GM11168 (cell line): ENCODE measurements around the gene FRAS1.
"Not testable (repeated sequence)": the region's sequence is repeated elsewhere in the genome, so short reads cannot be mapped to it uniquely, and the experiment has no call there.

ENCODE experiments used
- in situ Hi-C: fragments of 300-500 bp; cut with MboI; formaldehyde crosslinking; loops from one replicate; pipeline ENCODE4 v1.12.0; 2022; ENCODE audit warnings: low sequenced_read_pairs; ENCODE audit not compliant: unreplicated experiment

The FRAS1 gene

GRCh38 chr4:78057135-78057599 is at the start of gene FRAS1:
Gene FRAS1 (plus strand): TSS chr4:78057323. CDS start chr4:78058010, 687 bp downstream.
- in situ Hi-C loops = no loop called here

- in situ Hi-C loops = not testable (repeated sequence)
Observed at GRCh38 chr4:78011003-78011402, 46.1 kb upstream of the FRAS1 start.

DNA sequence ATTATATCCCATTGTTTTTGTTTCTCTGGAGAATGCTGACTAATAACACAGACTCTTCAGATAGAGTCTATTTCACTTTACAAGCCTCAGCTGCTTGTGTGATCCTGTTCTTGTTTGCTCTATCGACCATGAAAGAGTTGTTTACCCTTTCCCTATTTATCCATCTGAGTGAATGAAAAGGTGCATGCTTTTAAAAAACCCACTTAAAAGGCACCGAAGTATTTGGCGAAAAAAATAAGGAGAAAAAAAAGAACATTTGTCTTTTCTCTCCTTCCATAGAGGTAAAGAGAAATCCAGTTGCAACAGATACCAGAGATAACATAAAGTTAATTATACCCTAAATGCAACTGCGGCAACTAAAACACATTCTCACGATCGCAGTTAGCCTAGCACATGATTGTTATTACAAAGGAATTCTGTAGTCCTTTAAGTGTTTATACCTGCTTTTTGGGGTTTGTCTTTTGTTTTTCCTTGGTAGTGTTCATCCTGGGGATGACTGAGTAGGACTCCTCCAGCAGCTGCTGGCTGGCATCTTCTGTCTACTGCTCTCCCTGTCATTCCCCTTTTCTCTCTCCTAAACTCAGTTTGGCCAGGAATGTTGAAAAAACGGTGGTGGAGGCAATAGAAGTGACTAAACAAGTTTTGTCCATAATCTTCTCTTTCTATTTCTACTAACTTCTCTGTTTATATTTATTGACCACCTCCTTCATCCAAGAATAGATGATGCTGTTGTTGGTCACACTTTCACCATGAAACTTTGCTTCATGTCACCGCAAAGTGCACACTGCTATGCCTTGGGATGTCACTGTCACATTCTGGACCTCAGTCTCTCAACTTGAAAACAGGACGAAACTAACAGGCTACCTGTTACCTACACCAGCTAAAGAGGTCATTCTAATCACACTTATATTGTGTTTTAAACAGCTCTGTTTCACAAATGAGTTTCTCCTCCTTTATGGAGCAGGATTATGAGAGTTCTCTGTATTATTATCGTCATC is 41.9 kb upstream of the FRAS1 start:
- in situ Hi-C loops = no loop called here

DNA sequence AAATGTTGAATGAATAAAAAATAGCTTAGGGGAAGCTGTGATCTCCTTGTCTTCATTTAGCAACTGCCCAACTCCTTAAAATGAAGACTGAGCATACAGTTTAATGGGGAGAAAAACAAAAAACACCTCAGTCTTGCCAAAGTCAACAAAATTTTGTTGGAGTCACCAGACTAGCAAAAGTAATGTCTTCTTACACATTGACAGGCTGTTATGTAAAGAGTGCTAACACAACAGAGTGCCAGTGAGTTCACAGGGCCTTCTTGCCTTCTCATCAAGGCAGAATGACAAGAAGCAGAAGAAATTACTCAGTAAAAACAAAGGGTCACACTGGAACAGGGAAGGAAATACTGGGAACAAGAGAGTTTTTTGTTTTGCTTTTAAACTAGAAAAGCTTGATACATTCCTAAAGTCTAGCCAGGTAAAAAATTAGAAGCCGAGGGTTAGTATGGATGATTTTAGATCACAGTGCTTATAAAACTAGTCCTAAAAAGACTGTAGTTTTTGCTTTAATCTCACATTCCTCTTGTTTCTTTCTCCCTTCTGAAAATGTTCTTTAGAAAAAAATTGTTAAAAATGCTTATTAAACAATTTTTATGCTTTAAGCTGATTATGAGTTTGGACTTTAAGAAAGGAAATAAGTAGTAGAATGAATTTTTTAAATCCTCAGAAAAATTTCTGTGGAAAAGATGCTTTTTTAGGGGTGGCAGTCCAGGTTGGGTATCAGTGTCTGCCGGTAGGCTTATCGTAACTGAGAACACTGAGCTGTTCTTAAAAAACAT is 38.7 kb upstream of the FRAS1 start:
- in situ Hi-C loops = no loop called here

GRCh38 chr4:78019414-78019813 is 37.7 kb upstream of the FRAS1 start:
- in situ Hi-C loops = no loop called here

- in situ Hi-C loops = no loop called here
Observed at GRCh38 chr4:78020677-78021076, 36.4 kb upstream of the FRAS1 start.

GRCh38 chr4:78022517-78022916 is 34.6 kb upstream of the FRAS1 start:
- in situ Hi-C loops = no loop called here

- in situ Hi-C loops = no loop called here
Observed at GRCh38 chr4:78024085-78024484, 33.0 kb upstream of the FRAS1 start.

- in situ Hi-C loops = no loop called here
Observed at GRCh38 chr4:78024576-78025091, 32.5 kb upstream of the FRAS1 start.

DNA sequence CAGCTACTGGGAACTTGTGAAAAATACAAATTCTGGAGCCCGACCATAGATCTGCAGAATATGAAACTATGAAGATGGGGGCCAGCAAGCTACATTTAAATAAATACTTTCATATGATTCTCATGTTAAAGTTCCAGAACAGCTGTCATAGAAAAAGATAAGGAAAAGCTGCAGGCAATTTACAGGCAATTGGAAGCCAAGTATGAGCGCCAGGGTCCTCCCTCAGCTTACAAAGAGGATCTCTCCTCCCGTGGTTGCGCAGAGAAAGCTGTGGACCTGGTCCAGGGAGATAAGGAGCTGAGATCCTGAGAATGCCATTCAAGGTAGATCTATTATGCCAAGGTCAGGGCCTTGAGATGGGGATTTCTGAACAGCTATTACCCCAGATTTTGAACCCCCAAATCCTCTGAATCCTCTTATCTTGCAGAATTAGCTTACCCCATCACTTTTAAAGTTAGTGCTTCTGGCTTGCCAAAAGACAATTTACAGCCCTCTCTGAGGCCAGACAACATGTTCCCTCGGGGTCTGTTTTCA is 25.6 kb upstream of the FRAS1 start:
- in situ Hi-C loops = no loop called here

DNA sequence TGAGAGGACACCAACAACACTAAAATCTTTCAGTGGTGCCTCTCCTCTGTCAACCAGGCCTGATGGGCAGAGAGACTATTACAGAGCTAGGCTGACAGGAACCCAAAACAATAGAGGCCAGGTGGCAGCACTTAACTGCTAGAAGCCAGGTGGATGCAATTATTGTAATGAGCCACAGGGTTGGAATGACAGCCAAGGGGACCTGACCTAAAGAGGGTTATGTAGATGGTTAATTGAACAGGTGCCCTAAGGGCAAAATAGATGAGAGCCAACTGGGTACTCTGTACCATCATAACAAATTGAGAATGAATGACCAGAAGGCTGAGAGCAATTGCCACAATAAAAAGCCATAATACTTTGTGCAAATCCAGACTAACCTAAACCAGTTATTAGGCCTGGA is 24.7 kb upstream of the FRAS1 start:
- in situ Hi-C loops = no loop called here

- in situ Hi-C loops = no loop called here
Observed at GRCh38 chr4:78032929-78033328, 24.2 kb upstream of the FRAS1 start.

DNA sequence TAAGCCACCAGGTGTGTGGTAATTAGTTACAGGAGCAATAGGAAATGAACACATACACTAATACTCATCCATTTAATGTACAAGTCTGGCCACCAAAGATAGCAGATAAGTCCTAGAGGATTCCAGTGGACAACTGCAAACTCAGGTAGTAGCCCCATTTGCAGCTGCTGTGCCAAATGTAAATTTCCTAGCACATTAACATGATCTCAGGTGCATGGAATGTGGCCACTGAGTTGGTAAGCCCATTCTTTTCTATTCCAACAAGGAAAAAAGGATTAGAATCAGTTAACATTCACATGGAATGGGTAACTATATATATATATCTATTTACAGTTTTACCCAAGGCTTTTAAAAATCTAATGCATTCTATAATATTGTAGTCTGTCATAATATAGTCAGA is 23.3 kb upstream of the FRAS1 start:
- in situ Hi-C loops = no loop called here

DNA sequence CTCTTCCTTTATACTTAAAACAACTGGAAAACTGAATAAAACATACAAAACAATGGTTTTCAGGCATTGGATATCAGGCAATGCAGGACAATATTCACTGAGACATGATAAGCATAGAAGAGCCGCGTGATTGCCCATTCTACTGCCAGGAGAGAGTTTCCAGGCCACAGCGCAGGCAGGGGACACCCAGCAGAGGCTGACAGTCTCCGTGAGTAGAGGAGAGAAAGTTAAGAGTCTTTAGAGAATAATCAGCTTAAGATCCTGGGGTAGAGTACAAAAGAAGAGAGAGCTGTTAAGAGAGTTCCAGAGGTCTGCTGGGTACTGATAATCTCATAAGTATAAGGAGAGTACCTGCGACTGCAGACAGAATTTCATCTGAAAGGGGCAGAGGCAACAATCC is 18.4 kb upstream of the FRAS1 start:
- in situ Hi-C loops = no loop called here

GRCh38 chr4:78039678-78040077 is 17.4 kb upstream of the FRAS1 start:
- in situ Hi-C loops = no loop called here

- in situ Hi-C loops = no loop called here
Observed at GRCh38 chr4:78040431-78040830, 16.7 kb upstream of the FRAS1 start.

- in situ Hi-C loops = no loop called here
Observed at GRCh38 chr4:78047366-78047765, 9.8 kb upstream of the FRAS1 start.

DNA sequence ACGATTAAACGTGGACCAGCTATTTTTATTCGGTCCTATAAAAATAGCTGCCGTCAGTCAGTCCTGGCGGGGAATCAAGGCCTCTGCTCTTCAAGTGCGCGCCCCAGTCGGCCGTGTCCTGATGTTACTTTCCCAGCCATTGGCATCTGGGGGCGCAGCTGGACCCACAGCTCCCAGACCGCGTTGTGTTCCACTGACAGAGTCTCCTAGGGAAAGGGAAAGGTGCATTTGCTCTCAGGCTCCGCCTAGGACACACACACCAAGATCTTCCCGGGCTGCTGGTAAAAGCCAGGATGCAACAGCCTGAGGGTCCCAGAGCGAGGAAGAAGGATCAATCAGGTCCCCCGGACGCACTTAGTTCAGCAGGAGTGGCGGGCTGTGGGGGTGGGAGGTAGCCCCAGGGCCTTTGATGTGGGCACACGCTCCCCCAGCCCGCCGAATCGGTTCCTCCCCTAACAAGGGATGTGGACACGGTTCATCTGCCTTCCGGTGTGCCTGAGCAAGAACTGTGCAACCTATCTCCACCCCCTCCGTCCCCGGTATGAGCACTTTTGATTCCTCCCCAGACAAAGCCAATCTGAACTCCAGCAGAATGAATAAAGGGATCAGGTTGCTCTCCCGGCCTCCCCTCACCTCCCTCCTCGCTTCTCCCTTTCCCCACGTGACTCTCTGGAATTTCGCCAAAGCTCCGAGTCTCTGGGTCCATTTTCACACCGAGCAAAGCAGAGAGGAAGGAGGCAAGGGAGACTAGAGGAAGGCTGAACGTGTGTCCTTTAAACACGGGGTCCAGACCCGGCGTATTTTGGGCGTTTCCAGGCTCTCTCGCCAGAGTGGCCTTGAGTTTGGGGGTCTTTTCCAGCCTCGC is 626 bp upstream of the FRAS1 start:
- in situ Hi-C loops = no loop called here

- in situ Hi-C loops = no loop called here
Observed at GRCh38 chr4:78057600-78058550, 752 bp downstream of the FRAS1 start.
